NK-92 (cell line): ENCODE results near the gene FAM53A.

Experiments
- DNase-seq: peaks from one replicate; lab custom pipeline; 2025; ENCODE audit not compliant: unreplicated experiment; lab: John Stamatoyannopoulos, UW

FAM53A gene

DNA sequence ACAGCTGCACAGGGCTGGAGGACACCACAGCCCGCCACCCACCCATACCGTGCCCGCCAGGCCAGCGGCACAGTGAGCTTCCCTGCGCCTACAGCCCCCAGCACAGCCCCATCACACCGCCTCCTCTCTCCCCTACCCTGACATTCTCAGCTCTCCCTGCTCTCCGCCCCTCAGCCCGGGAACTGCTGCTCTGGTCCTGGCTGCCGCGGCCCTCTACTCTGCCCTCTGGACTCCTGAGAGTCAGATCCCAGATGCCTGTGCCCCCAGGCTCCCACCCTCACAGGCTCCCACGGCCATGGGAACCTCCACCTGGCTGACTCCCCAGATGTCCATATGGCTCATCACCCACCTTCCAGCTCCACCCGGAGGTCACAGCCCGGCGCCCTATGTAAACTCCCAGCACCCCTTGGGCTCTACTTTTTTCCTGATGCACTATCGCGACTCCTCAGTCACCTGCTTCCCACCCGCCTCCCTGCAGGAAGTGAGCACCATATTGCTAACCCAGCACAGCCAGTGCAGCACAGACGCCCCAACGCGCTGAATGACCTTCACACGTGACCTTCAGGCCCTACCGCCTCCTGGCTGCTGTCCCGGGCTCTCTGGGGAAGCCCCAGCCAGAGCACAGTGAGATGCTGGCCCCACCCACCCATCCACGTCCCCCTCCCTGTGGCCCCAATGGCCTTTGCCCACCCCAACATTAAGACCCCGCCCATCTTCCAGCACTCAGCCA, 23.0 kb downstream of the FAM53A start:
- DNase-seq, result no peak

DNA sequence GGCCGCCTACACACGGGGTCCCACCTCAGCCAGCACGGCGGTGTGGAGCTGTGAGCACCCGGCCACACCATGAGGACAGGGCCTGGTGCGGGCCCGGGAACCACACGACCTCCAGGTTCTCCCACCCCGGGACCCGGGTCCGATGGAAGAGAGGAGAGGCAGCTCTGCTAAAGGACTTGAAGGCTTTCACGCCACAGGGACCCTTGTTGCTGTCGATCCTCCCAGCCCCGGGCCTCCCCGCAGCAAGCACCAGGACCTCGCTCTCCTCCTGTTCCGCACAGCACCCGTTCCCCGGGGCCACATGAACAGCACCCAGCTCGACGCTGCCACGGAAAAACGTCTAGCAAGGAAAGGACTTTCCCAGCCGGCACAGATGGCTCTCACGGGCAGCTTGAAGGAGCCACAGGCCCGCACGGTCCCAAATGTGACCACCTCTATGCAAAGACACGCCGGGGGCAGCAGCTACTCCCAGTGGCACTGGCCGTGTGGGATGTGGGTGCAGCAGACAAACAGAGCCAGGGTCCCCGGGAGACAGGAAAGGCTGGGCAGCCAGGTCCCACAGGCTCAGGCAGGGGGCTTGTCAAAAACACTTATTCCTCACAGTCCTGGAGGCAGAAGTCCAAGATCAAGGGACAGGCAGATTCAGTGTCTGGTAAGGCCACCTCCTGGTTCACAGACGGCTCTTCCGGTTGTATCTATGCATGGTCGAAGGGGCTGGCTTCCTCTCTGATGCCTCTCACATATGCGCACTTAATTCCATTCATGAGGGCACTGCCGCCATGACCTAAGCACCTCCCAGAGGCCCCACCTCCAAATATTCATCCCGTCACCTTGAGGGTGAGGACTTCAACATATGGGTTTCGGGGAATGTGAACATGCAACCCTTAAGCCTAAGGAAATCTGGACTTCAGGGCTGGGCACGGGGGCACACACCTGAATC, 24.7 kb downstream of the FAM53A start:
- DNase-seq, result no peak

DNA sequence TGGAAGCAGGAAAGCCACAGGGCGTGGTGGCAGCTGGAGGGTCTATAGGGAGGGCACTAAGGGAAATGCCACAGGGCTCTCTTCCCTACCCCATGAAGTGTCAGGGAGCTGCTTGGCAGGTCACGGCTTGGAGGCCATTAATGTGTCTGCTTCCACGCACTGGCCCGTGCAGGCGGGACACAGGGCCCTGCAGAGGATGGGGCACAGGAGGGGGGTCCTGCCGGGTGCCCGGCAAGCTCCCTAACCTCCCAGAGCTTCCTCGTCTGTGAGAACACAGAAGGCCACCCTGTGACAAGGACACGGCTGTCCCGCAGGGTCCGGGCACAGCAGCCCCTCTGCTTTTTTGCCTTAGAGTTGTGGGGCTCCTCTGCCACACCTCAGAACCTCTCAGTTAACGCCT, 25.5 kb downstream of the FAM53A start:
- no peak for DNase-seq

DNA sequence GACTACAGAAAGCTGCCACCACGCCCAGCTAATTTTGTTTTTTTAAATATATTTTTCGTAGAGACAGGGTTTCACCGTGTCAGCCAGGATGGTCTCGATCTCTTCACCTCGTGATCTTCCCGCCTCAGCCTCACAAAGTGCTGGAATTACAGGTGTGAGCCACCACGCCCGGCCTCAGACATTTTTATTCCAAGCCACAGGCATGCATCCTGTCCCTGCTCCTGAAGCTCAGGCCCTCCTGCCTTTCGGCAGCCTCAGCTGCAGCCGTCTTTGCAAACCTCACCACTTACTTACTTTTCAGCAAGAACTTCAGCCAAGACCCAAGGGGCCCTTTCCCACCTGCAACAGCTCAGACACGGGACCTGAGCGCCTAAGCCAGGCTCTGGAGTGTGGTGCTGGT, 26.0 kb downstream of the FAM53A start:
- DNase-seq, result no peak

DNA sequence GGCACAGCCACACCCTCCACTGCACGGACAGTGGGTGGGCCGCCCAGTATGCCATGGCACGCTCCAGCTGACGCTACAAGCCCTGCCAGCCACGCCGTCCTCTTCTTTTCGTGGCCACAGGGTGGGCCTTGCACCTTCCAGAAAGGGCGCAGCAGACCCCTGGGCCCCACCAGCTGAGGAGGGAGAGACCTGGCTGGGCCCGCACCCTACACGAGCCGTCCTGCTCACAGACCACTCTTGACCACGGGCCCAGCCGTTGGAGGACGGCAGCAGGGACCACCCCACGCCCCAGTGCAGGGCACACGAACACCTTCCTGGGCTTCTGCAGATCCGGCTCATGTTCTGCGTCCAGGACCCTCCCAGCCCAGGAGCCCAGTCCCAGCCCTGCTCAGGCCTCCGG, 27.1 kb downstream of the FAM53A start:
- DNase-seq, result no peak

DNA sequence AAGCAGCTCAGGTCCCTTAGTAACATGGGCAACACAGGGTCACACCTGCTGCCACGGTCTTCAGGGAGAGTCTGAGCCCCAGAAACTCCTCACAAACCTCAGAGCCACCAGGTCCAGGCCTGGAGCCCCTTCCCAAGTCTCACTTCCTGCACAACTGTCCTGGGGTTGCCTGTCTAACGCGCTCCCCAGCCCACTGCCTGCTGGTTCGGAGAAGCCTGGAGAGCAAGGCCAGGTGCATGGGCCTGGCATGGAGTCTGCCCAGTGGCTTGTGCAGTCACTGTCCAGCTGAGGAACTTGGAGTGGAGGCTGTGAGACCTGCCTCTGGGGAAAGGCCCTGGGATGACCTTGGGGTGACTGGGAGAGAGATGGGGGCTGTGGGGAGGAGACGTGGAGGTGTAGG, 28.0 kb downstream of the FAM53A start:
- DNase-seq, result no peak

DNA sequence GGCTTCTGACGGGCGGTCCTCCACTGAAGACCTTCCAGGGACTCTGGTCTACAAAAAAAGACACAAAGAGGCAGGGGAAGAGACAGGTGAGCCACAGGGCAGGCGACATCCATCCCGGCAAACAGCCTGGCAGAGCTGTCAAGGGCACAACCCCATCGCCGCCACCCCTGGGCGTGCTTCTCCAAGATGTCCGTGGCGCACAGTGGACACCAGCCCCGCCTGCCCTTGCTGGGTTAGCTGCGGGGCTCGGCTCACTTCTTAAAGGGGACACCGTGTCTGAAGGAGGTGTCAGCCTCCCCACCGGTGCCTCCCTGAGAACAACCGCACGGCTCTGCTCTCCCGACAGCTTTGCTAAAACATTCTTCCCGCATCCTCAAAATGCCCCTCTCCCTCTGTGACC, 28.4 kb downstream of the FAM53A start:
- DNase-seq, result no peak

DNA sequence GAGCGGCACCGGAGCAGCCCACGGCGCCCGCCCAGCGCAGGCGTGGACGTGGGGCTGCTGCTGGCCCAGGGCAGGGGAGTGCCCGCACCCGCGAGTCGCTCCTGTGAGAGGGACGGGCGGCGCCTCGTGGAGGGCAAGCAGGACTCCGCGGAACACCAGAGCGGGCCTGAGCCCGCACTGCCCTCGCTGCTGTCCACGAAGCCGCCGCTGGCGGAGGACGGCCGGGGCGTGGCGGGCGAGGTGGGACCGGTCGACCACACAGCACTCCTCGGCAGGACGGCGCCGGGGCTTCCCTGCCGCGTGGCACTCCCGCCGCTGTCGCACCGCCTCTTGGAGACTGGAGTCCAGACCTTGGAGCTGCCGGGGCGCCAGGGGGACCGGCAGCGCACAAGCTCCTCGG, 29.0 kb downstream of the FAM53A start:
- no peak for DNase-seq

DNA sequence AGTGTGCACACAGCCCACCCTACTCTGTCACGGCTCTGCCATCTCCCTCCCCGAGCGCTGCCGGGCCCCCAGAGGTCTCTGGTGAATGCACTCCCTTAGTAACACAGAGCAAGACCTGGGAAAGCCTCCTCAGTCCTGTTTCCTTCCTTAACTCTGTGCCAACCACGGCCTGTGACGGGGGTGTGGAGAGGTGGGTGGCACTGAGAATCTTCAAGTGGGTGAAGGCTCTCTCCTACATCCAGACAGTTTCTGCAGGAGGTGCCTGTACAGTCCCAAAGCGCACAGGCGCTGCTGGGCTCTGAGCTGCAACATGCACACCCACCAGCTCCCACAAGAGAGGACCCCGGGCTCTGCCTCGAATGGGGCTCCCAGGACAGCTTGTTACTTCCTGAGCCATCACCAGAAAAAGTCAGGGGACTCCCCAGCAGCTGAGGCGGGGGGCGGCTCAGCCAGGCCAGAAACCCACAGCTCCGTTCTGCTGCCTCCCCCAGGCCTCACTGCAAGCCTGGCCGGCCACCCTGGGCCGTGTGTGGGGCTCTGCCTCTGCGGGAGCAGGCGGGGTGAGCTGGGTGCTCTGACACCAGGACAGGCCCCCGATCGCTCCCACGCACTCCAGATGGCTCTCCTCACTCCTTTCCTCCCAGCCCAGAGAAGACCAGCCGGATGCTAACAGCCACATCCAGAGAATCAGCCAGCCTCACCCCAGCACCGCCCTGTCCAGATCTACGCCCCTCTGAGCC, 29.7 kb downstream of the FAM53A start:
- no peak for DNase-seq

DNA sequence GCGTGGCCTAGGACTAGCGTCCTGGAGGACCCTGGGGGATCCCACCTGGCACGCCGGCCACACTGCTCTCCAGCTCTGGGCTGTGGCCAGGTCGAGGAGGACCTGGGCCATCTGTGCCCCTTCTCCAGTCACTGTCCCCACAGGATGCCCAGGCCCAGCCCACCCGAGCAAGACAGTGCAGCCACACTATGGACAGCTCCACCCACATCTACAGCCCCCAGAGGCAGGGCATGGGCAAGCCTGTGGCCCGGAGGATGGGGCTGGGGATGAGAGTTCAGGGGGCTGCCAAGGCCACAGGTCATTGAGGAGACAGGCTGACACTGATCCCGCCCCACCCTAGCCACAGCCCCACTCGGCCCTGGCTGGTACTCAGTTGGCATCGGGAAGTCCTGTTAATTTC, 30.3 kb downstream of the FAM53A start:
- DNase-seq, result no peak

DNA sequence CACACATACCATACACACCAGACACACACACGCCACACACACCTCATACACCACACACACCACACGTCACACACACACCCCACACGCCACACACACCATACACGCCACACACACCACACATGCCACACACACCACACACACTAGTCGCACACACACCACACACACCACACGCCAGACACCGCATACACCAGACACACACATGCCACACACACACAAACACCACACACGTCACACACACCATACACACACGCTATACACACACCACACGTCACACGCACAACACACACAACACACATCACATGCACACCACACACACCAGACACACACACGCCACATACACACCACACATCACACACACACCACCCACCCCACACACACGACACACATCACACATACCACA, 32.0 kb downstream of the FAM53A start:
- no peak for DNase-seq

DNA sequence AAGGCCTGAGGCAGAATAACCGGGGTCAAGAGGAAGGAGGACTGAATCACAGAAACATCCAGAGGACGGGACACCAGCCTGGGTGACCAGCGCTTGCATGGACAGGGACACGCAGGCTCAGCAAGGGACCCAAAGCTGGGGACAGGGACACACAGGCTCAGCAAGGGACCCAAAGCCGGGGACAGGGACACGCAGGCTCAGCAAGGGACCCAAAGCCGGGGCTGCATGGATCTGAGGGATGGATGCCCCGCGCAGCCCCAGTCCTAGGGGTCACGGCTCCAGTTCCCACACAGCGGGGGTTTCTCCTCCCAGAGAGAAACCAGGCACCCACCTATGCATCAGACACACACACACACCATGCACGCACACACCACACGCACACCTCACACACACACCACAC, 32.5 kb downstream of the FAM53A start:
- DNase-seq, result no peak

DNA sequence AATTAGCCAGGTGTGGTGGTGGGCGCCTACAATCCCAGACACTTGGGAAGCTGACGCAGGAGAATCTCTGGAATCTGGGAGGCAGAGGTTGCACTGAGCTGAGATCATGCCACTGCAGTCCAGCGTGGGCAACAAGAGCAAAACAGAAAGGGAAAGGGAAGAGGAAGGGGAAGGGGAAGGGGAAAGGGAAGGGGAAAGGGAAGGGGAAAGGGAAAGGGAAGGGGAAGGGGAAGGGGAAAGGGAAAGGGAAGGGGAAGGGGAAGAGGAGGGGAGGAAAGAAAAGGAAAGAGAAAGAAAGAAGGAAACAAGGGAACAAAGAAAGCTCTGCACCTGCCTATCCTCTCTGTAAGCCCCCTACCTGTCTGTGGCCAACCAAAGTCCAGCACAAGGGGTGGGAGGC, 35.2 kb downstream of the FAM53A start:
- no peak for DNase-seq

DNA sequence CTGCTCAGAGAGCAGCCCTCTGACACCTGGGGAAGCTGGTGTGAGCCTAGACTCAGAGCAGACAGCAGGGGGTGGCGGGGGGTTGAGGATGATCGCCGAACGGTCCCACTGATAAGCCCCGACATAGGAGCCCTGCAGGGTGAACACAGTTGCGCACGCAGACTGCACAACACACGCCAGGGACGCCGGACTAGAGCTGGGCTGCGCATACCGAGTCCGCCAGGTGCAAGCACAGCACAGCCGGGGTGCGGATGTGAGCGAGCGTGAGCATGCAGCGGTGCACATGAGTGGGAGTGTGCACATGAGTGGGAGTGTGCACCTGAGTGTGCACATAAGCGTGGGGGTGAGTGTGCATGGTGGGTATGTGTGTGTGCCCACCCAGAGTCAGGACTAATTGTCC, 36.7 kb downstream of the FAM53A start:
- DNase-seq, result no peak

DNA sequence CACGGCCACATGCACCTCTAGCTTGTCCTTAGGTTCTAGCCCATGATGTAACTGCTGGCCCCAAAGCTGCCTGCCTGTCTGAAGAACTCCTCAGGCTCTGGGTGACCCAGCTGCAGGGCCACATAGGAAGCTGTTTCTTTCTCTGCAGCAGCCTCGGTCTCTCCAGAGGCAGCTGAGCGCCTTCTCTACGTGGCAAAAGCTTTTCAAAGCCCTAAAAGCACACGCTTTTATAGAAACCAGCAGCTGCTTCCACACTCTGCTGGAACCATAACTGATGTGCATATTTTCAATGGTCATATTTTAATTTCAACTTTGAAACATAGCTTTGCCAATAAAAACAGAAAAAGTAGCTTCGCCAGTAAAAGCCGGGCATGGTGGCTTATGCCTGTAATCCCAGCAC, 37.4 kb downstream of the FAM53A start:
- no peak for DNase-seq

DNA sequence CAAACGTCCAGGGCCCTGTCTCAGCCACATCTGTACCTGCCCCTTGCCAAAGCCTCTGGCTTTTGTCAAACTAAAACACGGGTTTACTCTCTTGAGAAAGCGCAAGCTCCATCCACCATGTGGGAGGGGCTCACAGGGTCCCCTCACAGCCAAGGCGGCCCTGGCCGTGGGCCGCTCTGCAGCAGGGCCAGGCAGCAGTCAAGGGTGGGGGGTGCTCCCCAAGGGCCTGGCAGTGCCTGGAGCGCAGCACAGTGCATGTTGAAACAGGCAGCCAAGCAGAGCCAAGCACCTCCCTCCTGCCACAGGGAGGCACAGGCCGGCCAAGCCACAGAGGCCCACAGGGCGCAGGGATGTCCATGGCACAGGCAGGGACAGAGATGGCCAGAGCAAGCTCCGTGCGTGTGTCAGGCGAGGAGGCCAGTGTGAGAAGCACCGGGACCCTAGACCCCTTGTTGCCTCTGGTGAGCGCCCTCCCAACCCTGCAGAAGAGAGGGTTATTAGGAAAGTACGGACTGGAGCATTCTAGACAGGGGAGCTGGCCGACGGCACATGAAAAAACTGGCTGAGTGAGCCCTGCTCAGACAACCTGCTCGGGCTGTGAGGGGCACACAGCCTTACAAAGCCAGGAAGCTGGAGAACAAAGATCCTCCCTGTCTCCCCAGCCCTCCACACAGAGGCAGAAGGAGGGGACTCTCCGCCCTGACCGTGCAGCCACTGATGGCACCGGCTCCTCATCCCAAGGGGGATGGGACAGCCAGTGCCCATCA, 39.0 kb downstream of the FAM53A start:
- DNase-seq, result no peak

DNA sequence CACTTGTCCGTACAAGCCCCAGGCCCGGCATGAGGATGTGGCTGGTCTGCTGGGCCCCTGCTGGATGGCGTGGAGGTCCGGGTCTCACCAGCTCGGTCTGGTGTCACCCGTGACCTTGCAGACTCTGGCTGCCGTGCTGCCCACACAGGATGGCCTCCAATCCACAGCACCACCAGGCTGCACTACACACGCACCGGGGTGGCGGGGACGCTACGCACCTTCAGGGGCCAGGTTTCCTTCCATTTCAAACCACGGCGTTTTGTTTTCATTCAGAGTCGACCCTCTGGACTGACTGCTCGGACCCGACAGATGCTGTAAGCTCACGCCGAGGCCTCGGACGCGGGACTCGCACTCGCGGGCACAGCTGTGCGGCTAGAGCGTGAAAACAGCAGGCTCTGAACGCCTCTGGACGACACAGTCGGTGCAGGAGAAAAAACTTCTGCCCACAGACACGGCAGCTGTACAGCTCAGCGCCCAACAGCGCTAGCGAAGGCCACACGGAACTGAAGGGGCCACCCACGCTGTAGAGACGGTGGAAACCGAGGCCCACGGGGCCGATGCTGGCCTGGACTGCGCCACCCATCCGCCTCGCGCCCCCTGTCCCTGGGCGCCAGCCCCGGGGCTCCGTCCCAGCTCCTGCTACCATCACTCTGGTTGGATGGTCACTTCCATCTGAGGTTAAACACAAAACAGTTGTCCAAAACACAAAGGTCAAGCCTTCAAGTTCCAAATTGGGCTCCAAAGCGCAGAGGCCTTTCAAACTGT, 40.0 kb downstream of the FAM53A start:
- DNase-seq, result no peak

DNA sequence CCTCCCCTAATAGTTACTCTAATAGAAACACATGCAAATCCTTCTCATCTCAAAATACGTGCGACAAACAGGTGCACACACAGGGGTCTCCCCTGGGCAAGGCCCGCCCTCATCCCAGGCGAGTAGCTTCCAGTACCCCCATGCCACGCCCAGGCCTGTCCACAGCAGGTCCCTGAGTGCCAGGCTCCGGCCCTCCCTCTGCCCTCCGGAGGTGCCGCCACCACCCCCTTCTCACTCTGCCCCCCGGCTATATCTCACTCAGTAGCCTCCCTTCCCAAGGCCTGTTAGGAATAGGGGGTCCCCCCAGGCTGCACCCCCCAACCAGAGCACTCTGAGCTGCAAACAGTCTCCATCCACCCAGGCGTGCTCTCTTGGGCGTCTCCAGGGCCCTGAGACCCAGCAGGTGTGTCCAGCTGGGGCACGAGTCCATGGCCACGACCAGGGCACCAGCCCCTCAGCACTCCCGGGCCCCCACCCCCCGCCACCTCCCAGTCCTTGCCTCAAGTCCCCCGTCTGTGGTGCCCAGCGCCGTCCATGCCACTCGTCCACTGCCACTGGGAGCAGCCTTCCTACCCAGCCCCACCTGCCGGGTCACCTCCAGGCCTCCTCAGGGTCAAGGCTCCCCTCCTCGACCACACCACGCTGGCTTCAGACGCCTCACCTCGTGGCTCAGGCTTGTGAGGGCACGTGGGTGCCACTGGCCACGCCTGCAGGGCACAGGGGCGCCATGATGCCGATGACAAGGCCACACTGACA, 41.7 kb downstream of the FAM53A start:
- no peak for DNase-seq

DNA sequence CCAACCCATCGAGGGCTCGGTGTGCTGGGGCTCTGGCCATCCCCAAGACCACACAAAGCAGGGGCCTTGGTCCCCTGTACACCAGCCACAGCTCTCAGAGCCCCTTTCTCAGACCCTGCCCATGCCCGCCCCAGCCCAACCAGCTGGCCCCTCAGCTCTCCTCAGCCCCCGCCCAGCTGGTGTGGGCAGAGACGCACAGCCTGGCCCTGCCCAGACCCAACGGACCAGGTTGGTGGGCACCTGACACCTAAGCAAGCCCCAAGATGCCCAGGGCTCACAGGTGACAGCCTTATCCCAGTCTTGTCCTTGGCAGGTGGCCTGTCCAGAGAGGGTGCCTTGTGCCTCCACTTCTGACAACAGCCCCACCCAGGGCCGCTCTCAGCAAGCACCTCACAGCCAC, 42.4 kb downstream of the FAM53A start:
- DNase-seq, result no peak
